Ectodermal cell (in vitro differentiated cells): Measurements from ENCODE around the gene PCDHGA5.
"Not testable (repeated sequence)": the region's sequence is repeated elsewhere in the genome, so short reads cannot be mapped to it uniquely, and the experiment has no call there.

Experiments
- H3K27ac ChIP-seq: 2 replicates; pipeline ENCODE4 v1.7.0; 2013; ENCODE audit warnings: mild to moderate bottlenecking, low read depth, low read length; ENCODE audit not compliant: insufficient read depth, poor library complexity, severe bottlenecking
- H3K27me3 ChIP-seq: 2 replicates; pipeline ENCODE4 v1.7.0; 2013; ENCODE audit warnings: mild to moderate bottlenecking, low read length; ENCODE audit not compliant: insufficient read depth, control insufficient read depth, poor library complexity, severe bottlenecking
- H3K36me3 ChIP-seq: one replicate; pipeline ENCODE4 v1.7.0; 2013; ENCODE audit warnings: low read length; ENCODE audit not compliant: control insufficient read depth, insufficient read depth
- H3K4me1 ChIP-seq: one replicate; pipeline ENCODE4 v1.7.0; 2013; ENCODE audit warnings: low read length; ENCODE audit not compliant: control insufficient read depth, insufficient read depth
- H3K4me3 ChIP-seq: 2 replicates; pipeline ENCODE4 v1.7.0; 2013; ENCODE audit warnings: low read depth, low read length, control low read depth; ENCODE audit not compliant: insufficient read depth
- H3K9me3 ChIP-seq: 2 replicates; pipeline ENCODE4 v1.7.0; 2013; ENCODE audit warnings: mild to moderate bottlenecking, low read length, moderate library complexity; ENCODE audit not compliant: control insufficient read depth
- WGBS, 2 experiments: methylation state at CpG; one replicate each; pipeline ENCODE4 v1.1.7; 2013; ENCODE audit warnings: missing lambda C conversion rate in 2 of 2; 5-methylcytosine and 5-hydroxymethylcytosine counted together

PCDHGA5 gene

GRCh38 chr5:141399555-141400258 is 35.7 kb downstream of the PCDHGA5 start:
- H3K27me3 ChIP-seq, result no peaks in the 10 kb centered on the region
- no peak overlapping the region for H3K27ac ChIP-seq
- H3K36me3 ChIP-seq, result no peaks in the 10 kb centered on the region
- no peaks in the 10 kb centered on the region for H3K4me1 ChIP-seq
- peaks cover 3% of the 10 kb centered on the region for H3K9me3 ChIP-seq
- 97% methylated on average over 61 of the region's 61 CpGs for WGBS, 2 experiments
- H3K4me3 ChIP-seq, result no peak overlapping the region

DNA sequence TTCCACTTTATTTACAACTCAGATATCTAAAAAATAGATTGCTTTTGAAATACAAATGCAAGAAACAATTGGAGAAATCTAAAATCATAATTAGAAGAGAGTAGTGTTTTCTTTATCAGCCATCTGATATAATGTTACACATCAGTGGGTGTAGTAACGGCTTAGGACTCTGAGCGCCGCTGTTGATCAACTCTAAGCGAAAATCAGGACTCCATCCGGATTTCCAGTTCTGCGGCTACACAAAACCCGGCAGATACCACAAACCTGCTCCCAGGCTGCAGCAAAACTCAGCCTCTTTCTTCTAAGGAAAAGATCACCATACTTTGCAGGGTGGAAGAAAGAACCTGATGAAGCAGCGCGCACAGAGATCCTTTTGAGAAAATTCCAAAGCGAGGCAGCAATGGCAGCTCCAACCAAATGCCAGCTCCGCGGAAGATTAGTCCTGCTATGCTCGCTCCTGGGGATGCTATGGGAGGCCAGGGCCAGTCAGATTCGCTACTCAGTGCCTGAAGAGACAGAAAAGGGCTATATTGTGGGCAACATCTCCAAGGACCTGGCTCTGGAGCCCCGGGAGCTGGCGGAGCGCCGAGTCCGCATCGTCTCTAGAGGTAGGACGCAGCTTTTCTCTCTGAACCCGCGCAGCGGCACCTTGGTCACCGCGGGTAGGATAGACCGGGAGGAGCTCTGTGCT is 38.7 kb downstream of the PCDHGA5 start, which contains the start of gene PCDHGA9:
Gene PCDHGA9 (plus strand): TSS at position 226 of the 691 bp plus-strand sequence. CDS start 175 bp downstream, at position 401.
- WGBS, 2 experiments, result 95% methylated on average over 27 of the region's 27 CpGs
- Histone ChIP-seq H3K36me3 (no peaks in the 10 kb centered on the region), H3K9me3 (peaks cover 3% of the 10 kb centered on the region), H3K4me3 (no peak within 1 kb of the TSS), H3K4me1 (no peaks in the 10 kb centered on the region), H3K27me3 (no peaks in the 10 kb centered on the region), H3K27ac (no peak within 1 kb of the TSS)

- no peak overlapping the region for H3K27ac ChIP-seq
- no peaks in the 10 kb centered on the region for H3K27me3 ChIP-seq
- H3K36me3 ChIP-seq, result no peaks in the 10 kb centered on the region
- no peak overlapping the region for H3K4me3 ChIP-seq
- H3K9me3 ChIP-seq, result peaks cover 3% of the 10 kb centered on the region
- no peaks in the 10 kb centered on the region for H3K4me1 ChIP-seq
- WGBS, 2 experiments, result 95 to 96% methylated on average over 22 of the region's 22 CpGs
These were observed 39.4 kb downstream of the PCDHGA5 start for GRCh38 chr5:141403387-141403786.

DNA sequence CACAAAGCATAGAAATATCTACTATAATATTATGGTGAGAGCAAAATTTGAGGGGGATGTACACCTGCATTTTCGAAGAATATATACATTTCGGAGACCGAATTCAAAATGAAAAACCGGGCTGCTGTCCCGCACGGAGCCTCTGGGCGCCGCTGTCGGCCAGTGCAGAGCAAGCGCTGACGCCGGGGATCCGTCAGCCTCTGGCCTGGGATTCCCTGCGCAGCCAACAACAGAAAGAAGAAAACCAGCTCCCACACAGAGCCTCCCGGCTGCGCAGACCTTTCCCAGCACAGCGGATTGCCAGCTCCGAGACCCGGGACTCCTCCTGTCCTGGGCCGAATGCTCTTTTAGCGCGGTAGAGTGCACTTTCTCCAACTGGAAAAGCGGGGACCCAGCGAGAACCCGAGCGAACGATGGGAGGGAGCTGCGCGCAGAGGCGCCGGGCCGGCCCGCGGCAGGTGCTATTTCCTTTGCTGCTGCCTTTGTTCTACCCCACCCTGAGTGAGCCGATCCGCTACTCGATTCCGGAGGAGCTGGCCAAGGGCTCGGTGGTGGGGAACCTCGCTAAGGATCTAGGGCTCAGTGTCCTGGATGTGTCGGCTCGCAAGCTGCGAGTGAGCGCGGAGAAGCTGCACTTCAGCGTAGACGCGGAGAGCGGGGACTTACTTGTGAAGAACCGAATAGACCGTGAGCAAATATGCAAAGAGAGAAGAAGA is 44.0 kb downstream of the PCDHGA5 start, which contains the start of gene PCDHGB6:
Gene PCDHGB6 (plus strand): TSS at position 232 of the 716 bp plus-strand sequence. CDS start 182 bp downstream, at position 414.
- H3K9me3 ChIP-seq, H3K27me3 ChIP-seq, H3K4me1 ChIP-seq: not testable (repeated sequence)
- 25 to 27% methylated on average over 50 to 51 of the region's 51 CpGs for WGBS, 2 experiments
- Histone ChIP-seq H3K4me3 (peak within 1 kb of the TSS; percentile 41), H3K27ac (peak within 1 kb of the TSS; percentile 79), H3K36me3 (peaks cover 13% of the 10 kb centered on the region)

DNA sequence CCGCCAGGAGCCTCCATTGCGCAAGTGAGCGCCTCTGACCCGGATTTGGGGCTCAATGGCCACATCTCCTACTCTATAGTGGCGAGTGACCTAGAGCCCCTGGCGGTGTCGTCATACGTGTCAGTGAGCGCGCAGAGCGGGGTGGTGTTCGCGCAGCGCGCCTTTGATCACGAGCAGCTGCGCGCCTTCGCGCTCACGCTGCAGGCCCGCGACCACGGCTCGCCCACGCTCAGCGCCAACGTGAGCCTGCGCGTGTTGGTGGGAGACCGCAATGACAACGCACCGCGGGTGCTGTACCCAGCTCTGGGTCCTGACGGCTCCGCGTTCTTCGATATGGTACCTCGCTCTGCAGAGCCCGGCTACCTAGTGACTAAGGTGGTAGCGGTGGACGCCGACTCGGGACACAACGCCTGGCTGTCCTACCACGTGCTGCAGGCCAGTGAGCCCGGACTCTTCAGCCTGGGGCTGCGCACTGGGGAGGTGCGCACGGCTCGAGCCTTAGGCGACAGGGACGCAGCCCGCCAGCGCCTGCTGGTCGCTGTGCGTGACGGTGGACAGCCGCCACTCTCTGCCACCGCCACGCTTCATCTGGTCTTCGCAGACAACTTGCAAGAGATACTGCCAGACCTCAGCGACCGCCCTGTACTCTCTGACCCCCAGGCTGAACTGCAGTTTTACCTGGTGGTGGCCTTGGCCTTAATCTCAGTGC is 45.8 kb downstream of the PCDHGA5 start:
- H3K9me3 ChIP-seq, result peaks cover 6% of the 10 kb centered on the region
- 97% methylated on average over 64 of the region's 64 CpGs for WGBS, 2 experiments

GRCh38 chr5:141411575-141411974 is 47.6 kb downstream of the PCDHGA5 start:
- H3K36me3 ChIP-seq, result peaks cover 43% of the 10 kb centered on the region
- peaks cover 8% of the 10 kb centered on the region for H3K9me3 ChIP-seq
- no peak overlapping the region for H3K27ac ChIP-seq
- no peaks in the 10 kb centered on the region for H3K27me3 ChIP-seq
- H3K4me1 ChIP-seq, result no peaks in the 10 kb centered on the region
- WGBS, 2 experiments, result 92 to 97% methylated on average over 3 of the region's 3 CpGs
- no peak overlapping the region for H3K4me3 ChIP-seq

More for the DNA sequence above, 45.8 kb downstream of the PCDHGA5 start:
- Histone ChIP-seq H3K27ac (no peak overlapping the region), H3K27me3 (no peaks in the 10 kb centered on the region), H3K4me3 (peak overlapping the region; percentile 5), H3K4me1 (no peaks in the 10 kb centered on the region), H3K36me3 (peaks cover 29% of the 10 kb centered on the region)

GRCh38 chr5:141412854-141413539 is 49.0 kb downstream of the PCDHGA5 start, which contains the start of gene PCDHGA10:
TSS of gene PCDHGA10 (plus strand) at chr5:141412987. CDS start at chr5:141413176, 189 bp downstream.
- Histone ChIP-seq H3K4me1 (no peaks in the 10 kb centered on the region), H3K27me3 (no peaks in the 10 kb centered on the region), H3K9me3 (peaks cover 8% of the 10 kb centered on the region), H3K36me3 (peaks cover 48% of the 10 kb centered on the region), H3K27ac (peak within 1 kb of the TSS; percentile 17), H3K4me3 (peak within 1 kb of the TSS; percentile 46)
- 42 to 49% methylated on average over 31 of the region's 31 CpGs for WGBS, 2 experiments

- H3K4me3 ChIP-seq, result peak overlapping the region; percentile 46
- peaks cover 53% of the 10 kb centered on the region for H3K36me3 ChIP-seq
- H3K9me3 ChIP-seq, result peaks cover 13% of the 10 kb centered on the region
- H3K27ac ChIP-seq, result no peak overlapping the region
- no peaks in the 10 kb centered on the region for H3K27me3 ChIP-seq
- 60 to 65% methylated on average over 25 of the region's 25 CpGs for WGBS, 2 experiments
- no peaks in the 10 kb centered on the region for H3K4me1 ChIP-seq
These were observed 49.6 kb downstream of the PCDHGA5 start for GRCh38 chr5:141413540-141414069.
